A172 (cell line): ENCODE data around the gene INPP4A. TPM values are rescaled to one million over a fixed set of nuclear protein-coding genes. Genes with fewer than 3 reads are reported as not detected.

Experiments
- DNase-seq: peaks from one replicate; pipeline ENCODE4 v3.0.0-alpha.2; 2015; ENCODE audit warnings: low spot score
- total RNA-seq: library from RNA; depleted of rRNA; stranded (reverse); fragments of >200 nt; shearing (Covaris generic); gene quantifications from 2 replicates; pipeline ENCODE4 v1.2.3, GENCODE V29; 2014

Gene INPP4A
- total RNA-seq, 1 experiment from 2014 or later = 22.0 TPM

- no peak for DNase-seq
Measured at GRCh38 chr2:98514096-98514639, 69.5 kb downstream of the INPP4A start.

GRCh38 chr2:98514879-98515249 lies 70.2 kb downstream of the INPP4A start:
- no peak for DNase-seq

- peak; percentile 52 for DNase-seq
Measured at GRCh38 chr2:98515250-98515991, 70.8 kb downstream of the INPP4A start.

- no peak for DNase-seq
Measured at GRCh38 chr2:98516571-98516970, 71.9 kb downstream of the INPP4A start.

GRCh38 chr2:98517636-98518035 lies 73.0 kb downstream of the INPP4A start:
- no peak for DNase-seq

GRCh38 chr2:98518101-98518500 lies 73.4 kb downstream of the INPP4A start:
- DNase-seq = no peak

GRCh38 chr2:98519156-98519555 lies 74.5 kb downstream of the INPP4A start:
- DNase-seq = no peak

- DNase-seq = no peak
Measured at GRCh38 chr2:98519851-98520250, 75.2 kb downstream of the INPP4A start.

GRCh38 chr2:98520806-98521205 lies 76.1 kb downstream of the INPP4A start:
- DNase-seq = no peak

- no peak for DNase-seq
Measured at GRCh38 chr2:98521266-98521665, 76.6 kb downstream of the INPP4A start.

GRCh38 chr2:98522854-98523253 lies 78.2 kb downstream of the INPP4A start:
- DNase-seq = no peak

- DNase-seq = no peak
Measured at GRCh38 chr2:98524168-98524567, 79.5 kb downstream of the INPP4A start.

GRCh38 chr2:98528349-98528748 lies 83.7 kb downstream of the INPP4A start:
- DNase-seq = no peak

GRCh38 chr2:98530114-98530513 lies 85.5 kb downstream of the INPP4A start:
- DNase-seq = no peak

GRCh38 chr2:98532756-98533155 lies 88.1 kb downstream of the INPP4A start:
- no peak for DNase-seq

GRCh38 chr2:98533547-98533946 lies 88.9 kb downstream of the INPP4A start:
- DNase-seq = no peak

GRCh38 chr2:98534761-98535160 lies 90.1 kb downstream of the INPP4A start:
- no peak for DNase-seq

- no peak for DNase-seq
Measured at GRCh38 chr2:98535971-98536677, 91.5 kb downstream of the INPP4A start.

- DNase-seq = no peak
Measured at GRCh38 chr2:98537390-98538126, 92.9 kb downstream of the INPP4A start.

GRCh38 chr2:98538280-98539041 lies 93.8 kb downstream of the INPP4A start:
- no peak for DNase-seq

- DNase-seq = no peak
Measured at GRCh38 chr2:98539056-98539735, 94.5 kb downstream of the INPP4A start.
